A549 (cell line): ENCODE results near the gene AGR2. TPM values are rescaled to one million over a fixed set of nuclear protein-coding genes. Genes with fewer than 3 reads are reported as not detected.

Experiments
- ATAC-seq, 2 experiments: fragments of 200-7000 bp in 1 of 2; fragments of >200 bp in 1 of 2; cut with Nextera tagmentation in 1 of 2; cut with Tn5 transposase in 1 of 2; 3 replicates each; pipeline versions ENCODE4 v1.8.0 to v1.9.1; 2018 to 2020; ENCODE audit warnings: mild to moderate bottlenecking in 1 of 2, moderate library complexity in 1 of 2
- CTCF ChIA-PET: fragments of 300-600 bp; sonication (Branson Sonifier 250); formaldehyde crosslinking; extraction: SDS; loops from one replicate; lab custom pipeline; 2021; ENCODE audit warnings: antibody characterized with exemption, inconsistent platforms; lab: Yijun Ruan, JAX
- POLR2A ChIA-PET: fragments of 350-600 bp; formaldehyde crosslinking; extraction: SDS; loops from one replicate; lab custom pipeline; 2021; ENCODE audit warnings: antibody characterized with exemption, inconsistent platforms; lab: Yijun Ruan, JAX
- DNase-seq, 2 experiments: peaks; one replicate each; pipeline versions ENCODE4 v3.0.0 to v3.0.0-alpha.2; 2011 to 2016; ENCODE audit warnings: low read depth in 1 of 2, low spot score in 1 of 2
- FAIRE-seq: peaks from 2 replicates; lab custom pipeline; 2011; peaks lifted over from hg19 to GRCh38; lab: Jason Lieb, UNC
- H3K27ac ChIP-seq, 2 experiments: fragments of >200 bp; sonication (Bioruptor Twin); formaldehyde crosslinking; 3 replicates each; pipeline ENCODE4 v1.5.1; 2016 to 2017
- H3K4me1 ChIP-seq: fragments of >200 bp; sonication (Bioruptor Twin); formaldehyde crosslinking; 3 replicates; pipeline ENCODE4 v1.6.1; 2016
- H3K4me2 ChIP-seq: fragments of >200 bp; sonication (Bioruptor Twin); formaldehyde crosslinking; 3 replicates; pipeline ENCODE4 v1.6.1; 2016
- H3K4me3 ChIP-seq: fragments of >200 bp; sonication (Bioruptor Twin); formaldehyde crosslinking; 3 replicates; pipeline ENCODE4 v1.5.1; 2016
- H3K9me3 ChIP-seq: fragments of >200 bp; sonication (Bioruptor Twin); formaldehyde crosslinking; 3 replicates; pipeline ENCODE4 v1.6.1; 2016
- CBX2 ChIP-seq: fragments of 200-600 bp; sonication (generic); IDR thresholded peaks from 2 replicates; pipeline ENCODE4 v1.6.1; 2016; ENCODE audit warnings: low read depth, mild to moderate bottlenecking, borderline replicate concordance
- EHF ChIP-seq: fragments of 250-450 bp; sonication (Bioruptor Pico); IDR thresholded peaks from 2 replicates; pipeline ENCODE4 v1.5.0; 2020; ENCODE audit warnings: mild to moderate bottlenecking
- ELK1 ChIP-seq: fragments of 150-350 bp; IDR thresholded peaks from 2 replicates; pipeline ENCODE4 v1.6.1; 2014; ENCODE audit warnings: low read depth, mild to moderate bottlenecking, low read length
- ESRRA ChIP-seq: fragments of 150-350 bp; IDR thresholded peaks from 2 replicates; pipeline ENCODE4 v1.6.1; 2014; ENCODE audit warnings: mild to moderate bottlenecking, low read length, borderline replicate concordance
- FOXS1 ChIP-seq: fragments of 250-450 bp; sonication (Bioruptor Pico); IDR thresholded peaks from 2 replicates; pipeline ENCODE4 v1.5.0; 2020; ENCODE audit warnings: mild to moderate bottlenecking, moderate library complexity
- HMGXB4 ChIP-seq: fragments of 250-450 bp; sonication (Bioruptor Pico); IDR thresholded peaks from 2 replicates; pipeline ENCODE4 v1.5.0; 2021; ENCODE audit warnings: mild to moderate bottlenecking, moderate library complexity, borderline replicate concordance
- HOXB13 ChIP-seq: fragments of 250-450 bp; sonication (Bioruptor Pico); IDR thresholded peaks from 2 replicates; pipeline ENCODE4 v1.5.0; 2020; ENCODE audit warnings: low read depth, mild to moderate bottlenecking, moderate library complexity
- JUN ChIP-seq, 2 experiments: fragments of >200 bp; sonication (Bioruptor Twin); formaldehyde crosslinking; IDR thresholded peaks; 2 replicates in 1 of 2; 3 replicates in 1 of 2; pipeline ENCODE4 v1.6.1; 2016 to 2017
- JUNB ChIP-seq: fragments of >200 bp; sonication (Bioruptor Twin); formaldehyde crosslinking; IDR thresholded peaks from 2 replicates; pipeline ENCODE4 v1.6.1; 2016
- KDM1A ChIP-seq: fragments of 200-600 bp; sonication (generic); IDR thresholded peaks from 2 replicates; pipeline ENCODE4 v1.6.1; 2016; ENCODE audit warnings: low read depth, mild to moderate bottlenecking
- MAZ ChIP-seq: fragments of 150-350 bp; IDR thresholded peaks from 2 replicates; pipeline ENCODE4 v1.6.1; 2014; ENCODE audit warnings: antibody characterized with exemption, low read depth, low read length, borderline replicate concordance
- NFE2L2 ChIP-seq: fragments of 150-350 bp; conservative IDR thresholded peaks from 2 replicates; pipeline ENCODE4 v1.6.1; 2014; ENCODE audit warnings: low read length
- SMC3 ChIP-seq: fragments of >200 bp; sonication (Bioruptor Twin); formaldehyde crosslinking; IDR thresholded peaks from 3 replicates; pipeline ENCODE4 v1.6.1; 2018; ENCODE audit warnings: inconsistent platforms
- SREBF2 ChIP-seq: fragments of 450-650 bp; IDR thresholded peaks from 2 replicates; pipeline ENCODE4 v1.6.1; 2014; ENCODE audit warnings: mild to moderate bottlenecking, moderate library complexity
- TP53 ChIP-seq: fragments of 250-450 bp; sonication (Bioruptor Pico); IDR thresholded peaks from 2 replicates; pipeline ENCODE4 v1.5.0; 2021; ENCODE audit warnings: mild to moderate bottlenecking, moderate library complexity
- ZNF302 ChIP-seq: fragments of 250-450 bp; sonication (Bioruptor Pico); IDR thresholded peaks from 2 replicates; pipeline ENCODE4 v1.9.0; 2021; ENCODE audit warnings: inconsistent platforms, mild to moderate bottlenecking, moderate library complexity
- ZSCAN20 ChIP-seq: fragments of 250-450 bp; sonication (Bioruptor Pico); IDR thresholded peaks from 2 replicates; pipeline ENCODE4 v1.8.0; 2022; ENCODE audit warnings: mild to moderate bottlenecking, moderate library complexity
- WGBS: methylation state at CpG from one replicate; pipeline ENCODE4 v1.1.6; 2017; ENCODE audit errors: missing lambda C conversion rate; 5-methylcytosine and 5-hydroxymethylcytosine counted together
- polyA plus RNA-seq, 4 experiments: library from polyadenylated mRNA; depleted of rRNA in 3 of 4; stranded (reverse); fragments of >200 nt; fragmentation: RNase III in 1 of 4; extraction: RNeasy Plus Mini Kit Qiagen cat#74134 plus additional on column Dnase treatment in 1 of 4; gene quantifications; 2 replicates in 3 of 4; 3 replicates in 1 of 4; pipeline ENCODE4 v1.2.3, GENCODE V29; 2011 to 2017
- TF ChIP-seq, protein P1 (sequence below): fragments of 200-600 bp; sonication (generic); IDR thresholded peaks from 2 replicates; pipeline ENCODE4 v1.6.1; 2016; ENCODE audit warnings: antibody characterized with exemption, mild to moderate bottlenecking, moderate library complexity
- TF ChIP-seq, protein P2 (sequence below): fragments of >200 bp; sonication (Bioruptor Twin); formaldehyde crosslinking; IDR thresholded peaks from 2 replicates; pipeline ENCODE4 v1.6.1; 2016
- TF ChIP-seq, protein P3 (sequence below): fragments of 250-450 bp; sonication (Bioruptor Pico); IDR thresholded peaks from 2 replicates; pipeline ENCODE4 v1.5.0; 2020; ENCODE audit warnings: low read depth, mild to moderate bottlenecking, moderate library complexity
- TF ChIP-seq, protein P4 (sequence below): IDR thresholded peaks from 2 replicates; pipeline ENCODE4 v1.6.1; 2012; ENCODE audit warnings: low read depth, borderline replicate concordance

Gene AGR2
- polyA plus RNA-seq, 2 of the 4 experiments (the other 2 are of a cell fraction) = 60.7 to 479 TPM

DNA sequence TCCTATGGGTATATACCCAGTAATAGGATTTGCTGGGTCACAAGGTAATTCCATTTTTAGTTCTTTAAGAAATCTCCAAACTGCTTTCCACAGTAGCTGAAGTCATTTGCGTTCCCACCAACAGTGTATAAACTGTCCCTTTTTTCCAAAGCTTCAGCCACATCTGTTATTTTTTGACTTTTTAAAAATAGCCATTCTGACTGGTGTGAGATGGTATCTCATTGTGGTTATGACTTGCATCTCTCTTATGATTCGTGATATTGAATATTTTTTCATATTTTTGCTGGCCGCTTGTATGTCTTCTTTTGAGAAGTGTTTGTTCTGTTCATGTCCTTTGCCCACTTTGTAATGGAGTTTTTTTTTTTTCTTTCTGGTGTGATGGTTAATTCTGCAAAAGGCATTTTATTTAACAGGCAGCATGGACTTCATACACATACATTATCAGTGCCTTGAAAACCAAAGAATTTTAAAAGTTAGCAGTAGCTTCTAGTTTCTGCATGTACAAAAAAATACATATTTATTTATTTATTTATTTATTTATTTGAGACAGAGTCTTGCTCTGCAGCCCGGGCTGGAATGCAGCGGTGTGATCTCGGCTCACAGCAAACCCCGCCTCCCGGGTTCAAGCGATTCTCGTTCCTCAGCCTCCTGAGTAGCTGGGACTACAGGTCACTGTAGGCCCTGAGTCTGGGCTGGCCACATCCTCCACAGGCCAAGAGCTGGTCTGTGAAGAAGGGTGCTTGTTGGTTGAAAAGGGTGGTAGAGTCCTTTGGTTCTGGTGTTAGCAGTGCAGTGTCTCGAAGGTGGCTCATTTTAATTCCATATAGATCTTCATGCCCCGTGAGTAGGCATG lies 44.7 kb upstream of the AGR2 start:
- no peak for FAIRE-seq
- H3K27ac ChIP-seq = peak overlapping the region; percentile 81 to 85; a peak in 4 of 6 replicates
- ATAC-seq = no peak
- DNase-seq = no peak
- no peak overlapping the region for H3K4me2 ChIP-seq
- H3K4me1 ChIP-seq = peaks cover 26% of the 10 kb centered on the region
- H3K4me3 ChIP-seq = no peak overlapping the region
- H3K9me3 ChIP-seq = 0 out of 3 replicates have a peak, but pooled peaks cover under 1% of the 10 kb centered on the region
- POLR2A ChIA-PET = no interaction called here
- WGBS = 90% methylated on average over 12 of the region's 12 CpGs
- CTCF ChIA-PET = interaction anchor here (0.8 to 2.0 kb wide), 4 partner anchors 8 to 71 kb away, joined by 3 to 9 read pairs (median 4); no protein-coding TSS in a partner anchor
- no peak for TF ChIP-seq ZSCAN20 (CRISPR knock-in tag)
- TF ChIP-seq SREBF2 = no peak
- TF ChIP-seq, protein P1, sequence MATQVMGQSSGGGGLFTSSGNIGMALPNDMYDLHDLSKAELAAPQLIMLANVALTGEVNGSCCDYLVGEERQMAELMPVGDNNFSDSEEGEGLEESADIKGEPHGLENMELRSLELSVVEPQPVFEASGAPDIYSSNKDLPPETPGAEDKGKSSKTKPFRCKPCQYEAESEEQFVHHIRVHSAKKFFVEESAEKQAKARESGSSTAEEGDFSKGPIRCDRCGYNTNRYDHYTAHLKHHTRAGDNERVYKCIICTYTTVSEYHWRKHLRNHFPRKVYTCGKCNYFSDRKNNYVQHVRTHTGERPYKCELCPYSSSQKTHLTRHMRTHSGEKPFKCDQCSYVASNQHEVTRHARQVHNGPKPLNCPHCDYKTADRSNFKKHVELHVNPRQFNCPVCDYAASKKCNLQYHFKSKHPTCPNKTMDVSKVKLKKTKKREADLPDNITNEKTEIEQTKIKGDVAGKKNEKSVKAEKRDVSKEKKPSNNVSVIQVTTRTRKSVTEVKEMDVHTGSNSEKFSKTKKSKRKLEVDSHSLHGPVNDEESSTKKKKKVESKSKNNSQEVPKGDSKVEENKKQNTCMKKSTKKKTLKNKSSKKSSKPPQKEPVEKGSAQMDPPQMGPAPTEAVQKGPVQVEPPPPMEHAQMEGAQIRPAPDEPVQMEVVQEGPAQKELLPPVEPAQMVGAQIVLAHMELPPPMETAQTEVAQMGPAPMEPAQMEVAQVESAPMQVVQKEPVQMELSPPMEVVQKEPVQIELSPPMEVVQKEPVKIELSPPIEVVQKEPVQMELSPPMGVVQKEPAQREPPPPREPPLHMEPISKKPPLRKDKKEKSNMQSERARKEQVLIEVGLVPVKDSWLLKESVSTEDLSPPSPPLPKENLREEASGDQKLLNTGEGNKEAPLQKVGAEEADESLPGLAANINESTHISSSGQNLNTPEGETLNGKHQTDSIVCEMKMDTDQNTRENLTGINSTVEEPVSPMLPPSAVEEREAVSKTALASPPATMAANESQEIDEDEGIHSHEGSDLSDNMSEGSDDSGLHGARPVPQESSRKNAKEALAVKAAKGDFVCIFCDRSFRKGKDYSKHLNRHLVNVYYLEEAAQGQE = no peak
- no peak for TF ChIP-seq MAZ
- TF ChIP-seq JUN (IDR thresholded peaks at IDR 0.05) = no peak
- TF ChIP-seq, protein P2, sequence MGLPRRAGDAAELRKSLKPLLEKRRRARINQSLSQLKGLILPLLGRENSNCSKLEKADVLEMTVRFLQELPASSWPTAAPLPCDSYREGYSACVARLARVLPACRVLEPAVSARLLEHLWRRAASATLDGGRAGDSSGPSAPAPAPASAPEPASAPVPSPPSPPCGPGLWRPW = no peak
- TF ChIP-seq CBX2 = no peak
- no peak for TF ChIP-seq HMGXB4 (CRISPR knock-in tag)
- no peak for TF ChIP-seq ZNF302

- FAIRE-seq (peak; percentile 97), DNase-seq (peak; percentile 74 to 98), ATAC-seq (peak; percentile 99 to 100)
- peaks cover 26% of the 10 kb centered on the region for H3K4me1 ChIP-seq
- ChIA-PET POLR2A (interaction anchor here (1.2 to 2.7 kb wide), 6 partner anchors 10 to 202 kb away, joined by 3 to 14 read pairs (median 3); partner anchors contain the start of genes AGR2 and ANKMY2), CTCF (interaction anchor here (1.1 to 1.6 kb wide), 7 partner anchors 24 to 136 kb away, joined by 3 to 6 read pairs (median 3); partner anchors contain the start of gene AGR2)
- H3K9me3 ChIP-seq = 0 out of 3 replicates have a peak, but pooled peaks cover 3% of the 10 kb centered on the region
- WGBS = 2% methylated on average over 6 of the region's 6 CpGs
- peak overlapping the region; percentile 81 to 85 for H3K27ac ChIP-seq
- peak overlapping the region; percentile 82 for H3K4me2 ChIP-seq
- peak overlapping the region; percentile 3; the same call in 1 of the 3 replicates for H3K4me3 ChIP-seq
- TF ChIP-seq HOXB13 (CRISPR knock-in tag) (peak; percentile 77; the same call in 1 of the 2 replicates), TP53 (CRISPR knock-in tag) (no peak), NFE2L2 (no peak), ESRRA (no peak), FOXS1 (CRISPR knock-in tag) (peak; percentile 56; the same call in 1 of the 2 replicates), SMC3 (peak; percentile 46; the same call in 2 of the 3 replicates), KDM1A (no peak), JUNB (peak; percentile 86), ELK1 (no peak), EHF (0 out of 2 replicates have a peak, but pooled peaks have one; percentile 42)
- TF ChIP-seq, protein P1 = no peak
- TF ChIP-seq, protein P3, sequence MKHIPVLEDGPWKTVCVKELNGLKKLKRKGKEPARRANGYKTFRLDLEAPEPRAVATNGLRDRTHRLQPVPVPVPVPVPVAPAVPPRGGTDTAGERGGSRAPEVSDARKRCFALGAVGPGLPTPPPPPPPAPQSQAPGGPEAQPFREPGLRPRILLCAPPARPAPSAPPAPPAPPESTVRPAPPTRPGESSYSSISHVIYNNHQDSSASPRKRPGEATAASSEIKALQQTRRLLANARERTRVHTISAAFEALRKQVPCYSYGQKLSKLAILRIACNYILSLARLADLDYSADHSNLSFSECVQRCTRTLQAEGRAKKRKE (CRISPR knock-in tag) = peak; percentile 93; the same call in 1 of the 2 replicates
- TF ChIP-seq, protein P4, sequence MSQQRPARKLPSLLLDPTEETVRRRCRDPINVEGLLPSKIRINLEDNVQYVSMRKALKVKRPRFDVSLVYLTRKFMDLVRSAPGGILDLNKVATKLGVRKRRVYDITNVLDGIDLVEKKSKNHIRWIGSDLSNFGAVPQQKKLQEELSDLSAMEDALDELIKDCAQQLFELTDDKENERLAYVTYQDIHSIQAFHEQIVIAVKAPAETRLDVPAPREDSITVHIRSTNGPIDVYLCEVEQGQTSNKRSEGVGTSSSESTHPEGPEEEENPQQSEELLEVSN = no peak
Measured at GRCh38 chr7:16847381-16847860, 42.6 kb upstream of the AGR2 start.
